ENCODE results near the gene RETN.

- TF ChIP-seq, protein P1, sequence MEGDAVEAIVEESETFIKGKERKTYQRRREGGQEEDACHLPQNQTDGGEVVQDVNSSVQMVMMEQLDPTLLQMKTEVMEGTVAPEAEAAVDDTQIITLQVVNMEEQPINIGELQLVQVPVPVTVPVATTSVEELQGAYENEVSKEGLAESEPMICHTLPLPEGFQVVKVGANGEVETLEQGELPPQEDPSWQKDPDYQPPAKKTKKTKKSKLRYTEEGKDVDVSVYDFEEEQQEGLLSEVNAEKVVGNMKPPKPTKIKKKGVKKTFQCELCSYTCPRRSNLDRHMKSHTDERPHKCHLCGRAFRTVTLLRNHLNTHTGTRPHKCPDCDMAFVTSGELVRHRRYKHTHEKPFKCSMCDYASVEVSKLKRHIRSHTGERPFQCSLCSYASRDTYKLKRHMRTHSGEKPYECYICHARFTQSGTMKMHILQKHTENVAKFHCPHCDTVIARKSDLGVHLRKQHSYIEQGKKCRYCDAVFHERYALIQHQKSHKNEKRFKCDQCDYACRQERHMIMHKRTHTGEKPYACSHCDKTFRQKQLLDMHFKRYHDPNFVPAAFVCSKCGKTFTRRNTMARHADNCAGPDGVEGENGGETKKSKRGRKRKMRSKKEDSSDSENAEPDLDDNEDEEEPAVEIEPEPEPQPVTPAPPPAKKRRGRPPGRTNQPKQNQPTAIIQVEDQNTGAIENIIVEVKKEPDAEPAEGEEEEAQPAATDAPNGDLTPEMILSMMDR (conservative IDR thresholded peaks at IDR 0.05; ENCODE audit: low read length), result no peak
- TF ChIP-seq EZH2phosphoT487 (IDR thresholded peaks at IDR 0.05; ENCODE audit: borderline replicate concordance, low read depth, low read length), result no peak
These were observed 39.3 kb upstream of the RETN start, which contains the start of the genes PET100 and XAB2 for GRCh38 chr19:7629347-7630054.

Data from OCI-LY7 (cell line).